ENCODE measurements around the gene USP3. TPM values are rescaled to one million over a fixed set of nuclear protein-coding genes. Genes with fewer than 3 reads are reported as not detected.

Gene USP3
- total and polyA plus RNA-seq, 4 donors, result 8.5 to 25.4 (median 14.8) TPM

GRCh38 chr15:63630036-63630751, 125.8 kb downstream of the USP3 start:
- H3K4me1 ChIP-seq (ENCODE audit: control insufficient read depth in 4 of 4, insufficient read depth in 4 of 4, low read length in 3 of 4), result no peaks in the 10 kb centered on the region
- 88% methylated on average over 7 of the region's 7 CpGs for WGBS
- H3K36me3 ChIP-seq (ENCODE audit: control insufficient read depth in 4 of 4, insufficient read depth in 3 of 4, low read depth in 1 of 4, low read length in 3 of 4), result peaks cover 9 to 82% (median 66%) of the 10 kb centered on the region in 4 donors
- no peak for DNase-seq (ENCODE audit: low spot score)
- no peak overlapping the region for H3K27ac ChIP-seq (ENCODE audit: low read depth in 1 of 2, low read length in 2 of 2)
- no peak overlapping the region for H3K4me3 ChIP-seq (ENCODE audit: low read depth in 1 of 3, low read length in 3 of 3)
- no peak overlapping the region for H3K9ac ChIP-seq (ENCODE audit: low read depth in 1 of 2, low read length in 2 of 2)
- H3K27me3 ChIP-seq (ENCODE audit: control insufficient read depth in 4 of 4, insufficient read depth in 4 of 4, low read length in 3 of 4), result no peaks in the 10 kb centered on the region
- no peaks in the 10 kb centered on the region for H3K9me3 ChIP-seq (ENCODE audit: control insufficient read depth in 4 of 4, low read length in 3 of 4)
- TF ChIP-seq HNF4A (conservative IDR thresholded peaks at IDR 0.05) (no peak), YY1 (IDR thresholded peaks at IDR 0.05) (no peak), HNF4G (IDR thresholded peaks at IDR 0.05) (no peak), MAX (IDR thresholded peaks at IDR 0.05) (no peak), RXRA (IDR thresholded peaks at IDR 0.05) (no peak), ATF3 (IDR thresholded peaks at IDR 0.05) (no peak), GABPA (IDR thresholded peaks at IDR 0.05 in 1 of 2, conservative IDR thresholded peaks at IDR 0.05 in 1 of 2) (no peak)

- DNase-seq (ENCODE audit: low spot score), result no peak
- Histone ChIP-seq H3K9me3 (ENCODE audit: control insufficient read depth in 4 of 4, low read length in 3 of 4) (no peaks in the 10 kb centered on the region), H3K27me3 (ENCODE audit: control insufficient read depth in 4 of 4, insufficient read depth in 4 of 4, low read length in 3 of 4) (no peaks in the 10 kb centered on the region), H3K9ac (ENCODE audit: low read depth in 1 of 2, low read length in 2 of 2) (no peak overlapping the region), H3K4me1 (ENCODE audit: control insufficient read depth in 4 of 4, insufficient read depth in 4 of 4, low read length in 3 of 4) (no peaks in the 10 kb centered on the region), H3K36me3 (ENCODE audit: control insufficient read depth in 4 of 4, insufficient read depth in 3 of 4, low read depth in 1 of 4, low read length in 3 of 4) (peaks cover 9 to 78% (median 67%) of the 10 kb centered on the region in 4 donors), H3K4me3 (ENCODE audit: low read depth in 1 of 3, low read length in 3 of 3) (no peak overlapping the region), H3K27ac (ENCODE audit: low read depth in 1 of 2, low read length in 2 of 2) (no peak overlapping the region)
- no peak for TF ChIP-seq CTCF (IDR thresholded peaks at IDR 0.05; ENCODE audit: low read depth, low read length, missing input control)
- TF ChIP-seq FOXA1 (IDR thresholded peaks at IDR 0.05), result no peak
- TF ChIP-seq SP1 (IDR thresholded peaks at IDR 0.05), result no peak
- TF ChIP-seq TAF1 (conservative IDR thresholded peaks at IDR 0.05), result no peak
- no peak for TF ChIP-seq JUND (IDR thresholded peaks at IDR 0.05)
- no peak for TF ChIP-seq NR2F2 (IDR thresholded peaks at IDR 0.05)
- TF ChIP-seq FOXA2 (IDR thresholded peaks at IDR 0.05), result no peak
- no peak for TF ChIP-seq REST (IDR thresholded peaks at IDR 0.05)
- TF ChIP-seq RAD21 (IDR thresholded peaks at IDR 0.05), result no peak
- TF ChIP-seq ATF3 (IDR thresholded peaks at IDR 0.05), result no peak
- TF ChIP-seq GABPA (IDR thresholded peaks at IDR 0.05 in 1 of 2, conservative IDR thresholded peaks at IDR 0.05 in 1 of 2), result no peak
- no peak for TF ChIP-seq HNF4G (IDR thresholded peaks at IDR 0.05)
- TF ChIP-seq YY1 (IDR thresholded peaks at IDR 0.05), result no peak
- no peak for TF ChIP-seq MAX (IDR thresholded peaks at IDR 0.05)
- TF ChIP-seq RXRA (IDR thresholded peaks at IDR 0.05), result no peak
- 94% methylated on average over 2 of the region's 2 CpGs for WGBS
Observed at GRCh38 chr15:63633312-63633711, 128.9 kb downstream of the USP3 start.

Data from liver (tissue), 9 donors.